Activated CD8-positive, alpha-beta memory T cell treated with anti-CD3 and anti-CD28 coated beads, Interleukin-2, amount 10 ng/mL, durations not matched to agents 7 days and 5 days (primary cell): Measurements from ENCODE around the gene TNPO3. TPM values are rescaled to one million over a fixed set of nuclear protein-coding genes. Genes with fewer than 3 reads are reported as not detected.
"Not testable (repeated sequence)": the region's sequence is repeated elsewhere in the genome, so short reads cannot be mapped to it uniquely, and the experiment has no call there.

Experiments
- ATAC-seq: fragments of 150-1000 bp; cut with Tn5 transposase; one replicate; pipeline ENCODE4 v1.10.0; 2021; ENCODE audit warnings: moderate library complexity
- CTCF ChIA-PET: fragments of 350-600 bp; sonication (Branson Sonifier 250); formaldehyde crosslinking; loops from one replicate; lab custom pipeline; 2021; ENCODE audit warnings: antibody characterized with exemption; lab: Charles Lee
- DNase-seq: peaks from one replicate; pipeline ENCODE4 v3.0.0-alpha.2; 2020
- H3K27ac Mint-ChIP-seq: one replicate; pipeline ENCODE4 v1.8.0; 2021; ENCODE audit warnings: mild to moderate bottlenecking, mixed read lengths
- H3K27me3 Mint-ChIP-seq: one replicate; pipeline ENCODE4 v1.8.0; 2021; ENCODE audit warnings: mixed read lengths
- H3K36me3 Mint-ChIP-seq: one replicate; pipeline ENCODE4 v1.8.0; 2021; ENCODE audit warnings: mild to moderate bottlenecking, mixed read lengths
- H3K4me1 Mint-ChIP-seq: one replicate; pipeline ENCODE4 v1.8.0; 2021; ENCODE audit warnings: mixed read lengths
- H3K4me3 Mint-ChIP-seq: one replicate; pipeline ENCODE4 v1.8.0; 2021; ENCODE audit warnings: mild to moderate bottlenecking, moderate library complexity, mixed read lengths
- H3K9me3 Mint-ChIP-seq: one replicate; pipeline ENCODE4 v1.8.0; 2022; ENCODE audit warnings: low read depth, mixed read lengths
- total RNA-seq, 2 experiments: library from RNA; stranded (reverse); gene quantifications; one replicate each; pipeline ENCODE4 v1.2.3, GENCODE V29; 2021

The TNPO3 gene
- total RNA-seq, 2 experiments from 2014 or later: 51.9 to 55.8 TPM

DNA sequence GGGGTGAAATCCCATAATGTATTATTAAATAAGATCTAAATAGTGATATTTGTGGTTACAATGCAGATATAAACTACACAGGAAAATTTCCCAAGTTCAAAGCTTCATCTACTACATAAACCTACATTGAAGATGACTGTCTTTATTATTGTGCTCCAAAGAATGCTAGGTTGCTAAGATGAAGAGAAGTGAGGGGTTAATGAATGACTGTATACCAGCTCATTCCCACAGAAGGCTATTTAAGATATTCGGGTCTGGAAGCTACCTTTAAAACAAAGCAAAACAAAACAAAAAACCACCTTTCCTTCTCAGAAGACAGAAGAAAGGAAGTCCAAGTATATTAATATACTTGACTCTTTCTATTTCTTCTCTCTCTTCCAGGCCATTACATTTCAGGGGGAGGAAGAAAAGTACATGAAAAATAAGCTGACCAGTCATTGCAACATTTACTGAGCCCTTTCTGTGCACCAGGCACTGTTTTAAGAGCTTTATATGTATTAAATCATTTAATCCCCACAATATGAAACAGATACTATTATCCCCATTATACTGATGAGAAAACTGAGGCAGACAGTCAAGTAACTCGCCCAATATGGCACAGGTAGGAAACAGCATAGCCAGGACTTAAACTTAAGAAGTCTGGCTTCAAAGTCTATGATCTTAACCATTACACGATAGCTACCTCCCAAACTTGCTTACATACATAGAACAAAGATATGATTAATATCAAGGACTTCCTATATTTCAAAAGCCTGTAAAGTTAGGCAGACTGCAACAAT lies 48.1 kb downstream of the TNPO3 start:
- H3K27me3 Mint-ChIP-seq: no peaks in the 10 kb centered on the region
- peaks cover 26% of the 10 kb centered on the region for H3K4me1 Mint-ChIP-seq
- no peak overlapping the region for H3K4me3 Mint-ChIP-seq
- CTCF ChIA-PET: interaction anchor here (0.6 to 1.7 kb wide), 5 partner anchors 17 to 85 kb away, joined by 3 to 11 read pairs (median 3); no protein-coding TSS in a partner anchor
- ATAC-seq (no peak), DNase-seq (no peak)
- no peaks in the 10 kb centered on the region for H3K9me3 Mint-ChIP-seq
- peaks cover 57% of the 10 kb centered on the region for H3K36me3 Mint-ChIP-seq
- H3K27ac Mint-ChIP-seq: no peak overlapping the region

DNA sequence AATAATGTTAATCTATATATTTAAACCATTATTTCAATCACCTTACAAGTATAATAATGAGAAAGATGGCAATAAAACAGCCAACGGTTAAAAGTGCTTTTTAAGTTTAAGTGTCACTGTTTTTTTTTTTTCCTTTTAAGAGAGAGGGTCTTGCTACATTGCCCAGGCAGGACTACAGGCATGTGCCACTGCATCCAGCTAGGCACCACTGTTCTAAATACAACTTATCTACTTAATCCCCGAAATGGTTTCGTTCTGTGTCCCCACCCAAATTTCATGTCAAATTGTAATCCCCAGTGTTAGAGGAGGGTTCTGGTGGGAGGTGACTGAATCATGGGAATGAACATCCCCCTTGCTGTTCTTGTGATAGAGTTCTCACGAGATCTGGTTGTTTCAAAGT lies 49.7 kb downstream of the TNPO3 start:
- H3K9me3 Mint-ChIP-seq: no peaks in the 10 kb centered on the region
- CTCF ChIA-PET: interaction anchor here (0.7 to 1.7 kb wide), 2 partner anchors 31 to 86 kb away, joined by 3 to 11 read pairs; no protein-coding TSS in a partner anchor
- H3K27ac Mint-ChIP-seq: no peak overlapping the region
- peaks cover 23% of the 10 kb centered on the region for H3K4me1 Mint-ChIP-seq
- H3K27me3 Mint-ChIP-seq: no peaks in the 10 kb centered on the region
- DNase-seq (no peak), ATAC-seq (no peak)
- peaks cover 58% of the 10 kb centered on the region for H3K36me3 Mint-ChIP-seq
- H3K4me3 Mint-ChIP-seq: no peak overlapping the region

DNA sequence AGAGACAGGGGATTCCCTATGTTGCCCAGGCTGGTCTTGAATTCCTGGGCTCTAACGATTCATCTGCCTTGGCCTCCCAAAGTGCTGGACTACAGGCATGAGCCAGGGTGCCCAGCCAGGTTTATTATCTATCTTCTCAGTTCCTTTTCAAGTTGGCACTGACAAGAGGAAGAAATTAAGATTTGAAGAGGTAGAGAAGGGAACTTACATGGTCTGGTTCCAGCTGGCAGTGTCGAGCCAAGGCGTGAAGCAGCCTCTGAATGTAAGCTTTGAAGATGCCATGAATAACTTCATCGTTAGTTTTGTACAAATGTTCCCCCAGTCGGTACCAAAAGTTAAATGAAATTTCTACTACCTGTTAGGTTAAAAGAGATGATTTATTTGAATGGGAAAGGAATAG lies 57.7 kb downstream of the TNPO3 start:
- H3K4me1 Mint-ChIP-seq: no peaks in the 10 kb centered on the region
- no peaks in the 10 kb centered on the region for H3K9me3 Mint-ChIP-seq
- no peak overlapping the region for H3K27ac Mint-ChIP-seq
- CTCF ChIA-PET: interaction anchor here (0.7 to 1.7 kb wide), 3 partner anchors 41 to 94 kb away, joined by 3 to 4 read pairs (median 3); no protein-coding TSS in a partner anchor
- no peak for DNase-seq
- no peaks in the 10 kb centered on the region for H3K27me3 Mint-ChIP-seq
- H3K4me3 Mint-ChIP-seq: no peak overlapping the region
- ATAC-seq: no peak
- H3K36me3 Mint-ChIP-seq: peaks cover 34% of the 10 kb centered on the region

DNA sequence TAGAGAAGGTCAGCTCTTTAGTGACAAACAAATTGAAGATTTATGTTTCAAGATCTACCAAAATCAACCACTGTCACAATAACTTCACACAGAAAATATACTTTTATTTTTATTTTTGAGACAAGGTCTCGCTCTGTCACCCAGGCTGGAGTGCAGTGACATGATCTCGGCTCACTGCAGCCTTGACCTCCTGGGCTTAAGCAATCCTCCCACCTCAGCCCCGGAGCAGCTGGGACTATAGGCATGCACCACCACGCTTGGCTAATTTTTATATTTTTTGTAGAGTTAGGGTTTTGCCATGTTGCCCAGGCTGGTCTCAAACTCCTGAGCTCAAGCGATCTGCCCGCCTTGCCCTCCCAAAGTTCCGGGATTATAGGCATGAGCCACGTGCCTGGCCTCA lies 60.4 kb downstream of the TNPO3 start:
- H3K27ac Mint-ChIP-seq, H3K4me3 Mint-ChIP-seq, CTCF ChIA-PET, H3K4me1 Mint-ChIP-seq, H3K9me3 Mint-ChIP-seq, DNase-seq, H3K27me3 Mint-ChIP-seq, ATAC-seq: not testable (repeated sequence)
- H3K36me3 Mint-ChIP-seq: peaks cover 28% of the 10 kb centered on the region

DNA sequence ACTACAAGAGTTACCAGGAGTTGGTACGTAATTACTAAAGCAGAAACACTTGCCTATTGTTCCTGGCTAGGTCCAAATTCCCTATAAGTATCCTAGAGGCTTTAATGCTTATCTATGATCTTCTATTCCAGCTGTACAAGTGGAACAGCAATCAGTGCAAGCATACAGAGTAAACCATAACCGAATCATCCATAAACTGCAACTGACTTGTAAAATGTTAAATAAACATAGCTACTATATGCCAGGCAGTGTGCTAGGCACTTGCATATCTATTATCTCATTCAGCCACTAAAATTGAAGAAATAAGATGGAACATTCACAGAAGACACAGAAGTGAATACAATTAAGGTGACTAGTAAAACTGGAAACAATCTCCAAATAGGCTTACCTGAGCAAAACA lies 61.5 kb downstream of the TNPO3 start:
- H3K27me3 Mint-ChIP-seq: no peaks in the 10 kb centered on the region
- H3K36me3 Mint-ChIP-seq: peaks cover 25% of the 10 kb centered on the region
- no peaks in the 10 kb centered on the region for H3K9me3 Mint-ChIP-seq
- CTCF ChIA-PET: no interaction called here
- ATAC-seq: no peak
- H3K4me1 Mint-ChIP-seq: no peaks in the 10 kb centered on the region
- H3K27ac Mint-ChIP-seq: no peak overlapping the region
- H3K4me3 Mint-ChIP-seq: no peak overlapping the region
- no peak for DNase-seq

DNA sequence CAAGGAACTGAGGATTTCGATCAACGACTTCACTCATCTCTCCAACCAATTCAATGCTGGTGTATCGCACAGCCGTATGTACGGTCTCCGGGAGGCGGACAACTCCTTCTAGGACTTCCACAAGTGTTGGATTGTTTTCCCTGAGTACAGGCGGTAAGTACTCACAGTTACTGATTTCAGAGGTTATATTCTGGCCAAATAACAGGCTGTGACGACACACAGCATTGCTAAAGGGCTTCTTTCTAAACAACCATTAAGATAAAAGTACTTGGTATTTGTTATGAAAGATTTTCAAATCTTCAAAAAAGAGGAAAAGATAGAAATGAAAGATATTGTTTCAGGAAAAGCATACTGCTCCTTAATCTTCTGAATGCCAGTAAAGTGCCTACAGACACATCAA lies 65.0 kb downstream of the TNPO3 start:
- ATAC-seq (no peak), DNase-seq (no peak)
- H3K9me3 Mint-ChIP-seq: no peaks in the 10 kb centered on the region
- H3K4me1 Mint-ChIP-seq: no peaks in the 10 kb centered on the region
- CTCF ChIA-PET: no interaction called here
- H3K27ac Mint-ChIP-seq: no peak overlapping the region
- H3K27me3 Mint-ChIP-seq: no peaks in the 10 kb centered on the region
- no peak overlapping the region for H3K4me3 Mint-ChIP-seq
- H3K36me3 Mint-ChIP-seq: peaks cover 31% of the 10 kb centered on the region

DNA sequence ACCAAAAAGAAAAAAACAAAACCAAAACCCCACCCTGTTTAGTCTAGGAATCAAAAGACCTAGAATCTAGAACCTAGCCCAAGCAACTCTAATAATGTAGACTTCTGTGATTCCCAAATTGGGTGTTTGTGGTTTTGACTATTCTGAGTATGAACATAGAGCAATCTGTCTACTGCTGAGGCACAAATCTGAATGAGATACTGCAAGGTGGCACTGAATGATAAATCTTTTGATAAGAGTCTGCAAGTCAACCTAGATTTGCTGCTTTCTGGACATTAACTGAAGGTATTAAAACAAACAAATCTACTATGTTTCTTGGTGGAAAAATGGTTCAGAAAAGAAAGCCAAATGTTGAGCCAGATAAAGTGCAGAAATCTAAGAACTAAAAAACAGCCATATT lies 66.5 kb downstream of the TNPO3 start:
- Mint-ChIP-seq H3K36me3 (peaks cover 35% of the 10 kb centered on the region), H3K9me3 (no peaks in the 10 kb centered on the region), H3K27ac (no peak overlapping the region), H3K4me1 (no peaks in the 10 kb centered on the region), H3K27me3 (no peaks in the 10 kb centered on the region), H3K4me3 (no peak overlapping the region)
- ATAC-seq: no peak
- CTCF ChIA-PET: no interaction called here
- DNase-seq: no peak

DNA sequence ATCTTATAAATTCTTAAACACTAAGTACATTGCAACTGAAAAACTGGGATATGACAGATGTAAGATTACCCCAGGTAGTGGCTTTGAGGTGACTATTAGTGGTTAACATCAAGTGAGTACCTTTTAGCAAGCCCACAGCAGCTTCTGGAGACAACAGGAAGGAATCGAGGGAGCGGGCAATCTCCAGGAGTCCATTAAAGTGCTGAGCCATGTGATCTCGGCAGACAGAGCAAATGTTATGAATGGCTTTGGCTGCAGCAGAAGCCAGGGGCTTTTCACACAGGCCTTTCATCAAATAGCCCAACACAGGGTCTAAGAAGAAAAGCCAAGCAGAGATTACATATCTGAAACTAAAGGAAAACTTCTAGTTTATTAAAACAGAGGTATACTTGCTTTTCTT lies 68.3 kb downstream of the TNPO3 start:
- Mint-ChIP-seq H3K4me3 (no peak overlapping the region), H3K4me1 (no peaks in the 10 kb centered on the region), H3K27me3 (no peaks in the 10 kb centered on the region), H3K9me3 (no peaks in the 10 kb centered on the region), H3K36me3 (peaks cover 45% of the 10 kb centered on the region), H3K27ac (no peak overlapping the region)
- CTCF ChIA-PET: interaction anchor here (0.9 kb wide), 1 partner anchor 105 kb away, joined by 3 read pairs; no protein-coding TSS in a partner anchor
- ATAC-seq: no peak
- no peak for DNase-seq

DNA sequence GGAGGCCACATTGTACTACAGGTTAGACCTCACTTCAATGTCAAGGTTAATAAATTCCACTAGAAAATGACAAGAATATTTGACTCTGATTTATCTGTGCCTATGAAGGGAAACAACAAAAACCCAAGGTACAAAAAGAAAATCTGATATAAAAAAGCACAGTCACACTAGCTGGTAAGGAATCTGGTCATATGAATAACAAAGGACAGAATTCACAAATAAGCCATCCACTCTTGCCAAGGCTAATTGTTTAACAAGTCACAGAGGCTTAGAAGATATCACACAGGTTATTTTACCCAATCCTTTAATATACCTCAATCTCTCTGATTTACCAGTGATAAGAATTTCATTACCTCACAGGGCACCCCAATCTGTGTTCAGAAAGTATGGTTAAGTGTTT lies 69.3 kb downstream of the TNPO3 start:
- Mint-ChIP-seq H3K9me3 (no peaks in the 10 kb centered on the region), H3K27me3 (no peaks in the 10 kb centered on the region), H3K36me3 (peaks cover 48% of the 10 kb centered on the region), H3K27ac (no peak overlapping the region), H3K4me3 (no peak overlapping the region), H3K4me1 (no peaks in the 10 kb centered on the region)
- DNase-seq (no peak), ATAC-seq (no peak)
- CTCF ChIA-PET: interaction anchor here (0.6 kb wide), 1 partner anchor 932 kb away, joined by 4 read pairs; no protein-coding TSS in a partner anchor

DNA sequence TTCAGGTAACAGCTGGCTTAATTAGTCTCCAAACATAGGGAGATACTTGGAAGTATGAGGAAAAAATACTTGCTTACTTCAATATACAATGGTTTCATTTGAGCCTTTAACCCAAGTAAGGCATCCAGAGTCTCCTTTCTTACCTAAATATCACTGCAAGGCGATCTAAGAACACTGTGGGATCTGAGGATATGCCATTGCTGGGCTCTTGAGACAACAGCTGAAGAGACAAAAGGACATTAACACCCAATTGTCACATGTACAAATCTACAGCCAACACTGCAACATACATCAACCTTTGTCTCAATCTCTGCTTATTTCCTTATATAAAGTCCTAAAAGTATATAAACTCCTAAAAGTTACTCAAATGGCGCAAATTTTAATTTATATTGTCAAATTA lies 72.8 kb downstream of the TNPO3 start:
- no peak overlapping the region for H3K4me3 Mint-ChIP-seq
- DNase-seq: no peak
- no peak overlapping the region for H3K27ac Mint-ChIP-seq
- CTCF ChIA-PET: interaction anchor here (2.3 kb wide), 1 partner anchor 109 kb away, joined by 7 read pairs; no protein-coding TSS in a partner anchor
- peaks cover 57% of the 10 kb centered on the region for H3K36me3 Mint-ChIP-seq
- no peak for ATAC-seq
- H3K27me3 Mint-ChIP-seq: no peaks in the 10 kb centered on the region
- no peaks in the 10 kb centered on the region for H3K9me3 Mint-ChIP-seq
- no peaks in the 10 kb centered on the region for H3K4me1 Mint-ChIP-seq

DNA sequence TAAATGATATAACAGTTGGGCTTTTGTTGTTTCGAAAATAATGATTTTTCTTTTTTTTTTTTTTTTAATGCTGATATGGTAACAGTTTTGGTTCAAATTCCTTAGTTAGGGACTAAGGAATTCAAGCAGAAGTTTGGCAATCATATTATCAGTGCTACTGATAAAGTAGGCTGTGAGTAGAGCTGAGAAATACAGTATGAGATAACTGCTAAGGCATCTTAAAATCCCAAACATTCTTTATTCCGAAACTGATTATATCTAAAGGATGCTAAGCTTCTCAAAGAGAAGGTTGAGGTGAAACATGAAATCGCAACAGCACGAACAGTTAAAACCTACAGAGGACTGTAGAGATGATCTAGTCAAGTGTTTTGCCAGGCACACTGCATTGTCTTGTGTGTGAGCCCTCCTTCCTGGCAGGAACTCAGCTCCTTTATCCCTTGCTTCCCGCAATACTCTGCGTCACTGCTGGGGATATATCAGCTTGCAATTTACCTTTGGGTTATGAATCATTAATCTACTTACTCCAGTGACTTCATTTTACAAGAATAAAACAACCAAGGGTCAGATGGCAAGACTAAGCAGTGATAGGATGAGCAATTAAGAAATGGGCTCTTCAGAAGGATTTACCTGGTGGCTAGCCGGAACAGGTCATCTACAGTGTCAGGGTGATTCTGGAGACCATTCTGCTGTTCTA lies 80.5 kb downstream of the TNPO3 start:
- DNase-seq (no peak), ATAC-seq (no peak)
- H3K36me3 Mint-ChIP-seq: peaks cover 52% of the 10 kb centered on the region
- no peaks in the 10 kb centered on the region for H3K27me3 Mint-ChIP-seq
- no peaks in the 10 kb centered on the region for H3K4me1 Mint-ChIP-seq
- H3K4me3 Mint-ChIP-seq: no peak overlapping the region
- CTCF ChIA-PET: interaction anchor here (1.4 kb wide), 1 partner anchor 117 kb away, joined by 4 read pairs; no protein-coding TSS in a partner anchor
- H3K9me3 Mint-ChIP-seq: no peaks in the 10 kb centered on the region
- H3K27ac Mint-ChIP-seq: no peak overlapping the region

DNA sequence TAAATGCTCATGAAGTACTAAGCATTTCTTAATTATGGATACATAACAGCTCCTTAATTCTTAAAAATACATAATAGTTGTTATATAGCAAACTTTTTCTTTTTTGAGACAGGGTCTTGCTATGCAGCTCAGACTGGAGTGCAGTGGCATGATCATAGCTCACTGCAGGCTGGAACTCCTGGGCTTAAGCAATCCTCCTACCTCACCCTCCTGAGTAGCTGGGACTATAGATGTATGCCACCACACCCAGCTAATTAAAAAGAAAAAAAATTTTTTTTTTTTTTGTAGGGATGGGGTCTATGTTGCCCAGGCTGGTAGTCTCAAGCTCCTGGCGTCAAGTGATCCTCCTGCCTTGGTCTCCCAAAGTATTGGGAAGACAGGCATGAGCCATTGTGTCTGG lies 86.3 kb downstream of the TNPO3 start:
- H3K9me3 Mint-ChIP-seq: no peaks in the 10 kb centered on the region
- no peaks in the 10 kb centered on the region for H3K27me3 Mint-ChIP-seq
- H3K36me3 Mint-ChIP-seq: peaks cover 59% of the 10 kb centered on the region
- DNase-seq (no peak), ATAC-seq (no peak)
- no peak overlapping the region for H3K4me3 Mint-ChIP-seq
- H3K4me1 Mint-ChIP-seq: peaks cover 3% of the 10 kb centered on the region
- no peak overlapping the region for H3K27ac Mint-ChIP-seq
- CTCF ChIA-PET: no interaction called here

DNA sequence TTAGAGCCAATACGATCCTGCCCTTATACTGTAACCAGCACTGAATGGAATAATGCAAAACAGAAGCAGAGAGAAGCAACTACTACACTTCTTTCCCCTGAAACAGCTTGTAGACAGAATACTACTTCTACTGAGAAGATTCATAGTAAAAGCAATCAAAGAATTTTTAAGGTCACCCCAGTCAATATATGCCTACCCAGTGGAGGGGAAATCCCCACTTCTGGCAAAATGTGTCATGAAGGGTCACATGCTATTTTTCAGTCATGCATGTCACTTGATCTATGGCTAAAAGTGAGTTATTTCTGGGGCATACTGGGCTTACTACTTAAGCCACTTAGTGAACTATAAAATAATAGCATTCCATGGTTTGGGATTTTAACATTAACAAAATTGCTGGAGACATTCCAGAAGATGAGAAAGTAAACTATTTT lies 91.6 kb downstream of the TNPO3 start:
- no peaks in the 10 kb centered on the region for H3K27me3 Mint-ChIP-seq
- peaks cover 63% of the 10 kb centered on the region for H3K36me3 Mint-ChIP-seq
- H3K27ac Mint-ChIP-seq: no peak overlapping the region
- CTCF ChIA-PET: interaction anchor here (0.6 to 1.4 kb wide), 3 partner anchors 79 to 1019 kb away, joined by 3 to 5 read pairs (median 4); no protein-coding TSS in a partner anchor
- H3K4me3 Mint-ChIP-seq: no peak overlapping the region
- H3K4me1 Mint-ChIP-seq: peaks cover 17% of the 10 kb centered on the region
- no peak for DNase-seq
- no peaks in the 10 kb centered on the region for H3K9me3 Mint-ChIP-seq
- peak; percentile 87 for ATAC-seq
